ENCODE results near the gene SMURF1. TPM values are rescaled to one million over a fixed set of nuclear protein-coding genes. Genes with fewer than 3 reads are reported as not detected.
"Not testable (repeated sequence)": the region's sequence is repeated elsewhere in the genome, so short reads cannot be mapped to it uniquely, and the experiment has no call there.

Gene SMURF1
- total RNA-seq, 1 experiment from 2014 or later, result 15.5 TPM

DNA sequence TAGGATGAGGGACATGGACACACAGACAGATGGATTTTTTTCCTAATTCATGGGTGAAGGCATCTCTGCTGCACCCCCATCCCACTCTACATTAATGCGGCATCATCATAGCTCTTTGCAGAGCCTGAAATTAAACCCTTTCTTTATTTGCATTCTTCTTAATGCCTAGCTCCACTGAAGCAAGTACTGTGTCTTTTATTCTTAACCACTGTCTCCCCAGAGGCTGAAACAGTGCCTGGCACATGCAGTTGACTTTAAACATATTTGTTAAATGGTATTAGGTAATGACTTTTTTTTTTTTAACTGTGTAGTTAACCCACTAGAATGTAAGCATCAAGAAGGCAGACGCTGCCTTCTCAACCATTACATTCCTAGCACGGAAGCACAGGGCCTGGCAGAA lies 73.5 kb downstream of the SMURF1 start:
- no peak for DNase-seq
- Histone ChIP-seq H3K9me3 (no peaks in the 10 kb centered on the region), H3K27me3 (no peaks in the 10 kb centered on the region), H3K36me3 (no peaks in the 10 kb centered on the region), H3K4me3 (no peak overlapping the region)

DNA sequence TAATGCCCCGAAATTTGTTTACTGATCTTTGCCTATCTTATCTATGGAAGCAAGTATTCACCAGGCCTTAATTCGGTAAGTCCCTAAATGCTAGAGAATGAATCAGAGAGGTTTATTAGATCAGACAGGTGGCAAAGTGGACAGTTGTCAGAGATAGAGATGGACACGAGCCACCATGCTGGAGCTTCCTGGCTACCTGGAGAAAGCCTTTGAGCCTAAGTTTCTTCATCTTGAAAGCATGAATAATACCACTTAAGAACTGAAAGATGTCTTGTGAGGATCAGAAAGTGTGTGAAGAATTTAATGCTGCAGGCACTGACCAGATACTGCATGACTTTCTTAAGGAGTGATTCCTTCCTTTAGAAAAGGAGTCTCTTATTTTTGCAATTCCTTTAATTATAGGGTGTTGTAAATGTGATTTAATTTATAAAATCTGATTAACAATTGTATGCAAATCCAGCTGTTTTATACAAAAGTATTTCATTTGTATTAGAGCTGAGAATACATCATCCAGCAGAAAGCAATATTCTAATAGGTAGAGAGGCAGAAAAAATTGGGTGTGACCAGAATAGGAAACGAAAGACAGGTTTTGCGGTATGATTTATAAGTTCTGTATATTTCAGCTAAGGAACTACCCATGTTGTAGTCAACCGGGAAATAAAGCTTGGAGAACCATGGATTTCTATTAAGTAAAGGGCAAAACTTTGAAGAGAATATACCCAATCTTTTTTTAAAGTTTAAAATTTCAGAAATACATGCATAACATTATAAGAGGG lies 82.7 kb downstream of the SMURF1 start:
- Histone ChIP-seq H3K27me3 (no peaks in the 10 kb centered on the region), H3K9me3 (no peaks in the 10 kb centered on the region), H3K4me3 (no peak overlapping the region), H3K36me3 (peaks cover 4% of the 10 kb centered on the region; the same call in 1 of the 2 replicates)
- DNase-seq, result no peak

DNA sequence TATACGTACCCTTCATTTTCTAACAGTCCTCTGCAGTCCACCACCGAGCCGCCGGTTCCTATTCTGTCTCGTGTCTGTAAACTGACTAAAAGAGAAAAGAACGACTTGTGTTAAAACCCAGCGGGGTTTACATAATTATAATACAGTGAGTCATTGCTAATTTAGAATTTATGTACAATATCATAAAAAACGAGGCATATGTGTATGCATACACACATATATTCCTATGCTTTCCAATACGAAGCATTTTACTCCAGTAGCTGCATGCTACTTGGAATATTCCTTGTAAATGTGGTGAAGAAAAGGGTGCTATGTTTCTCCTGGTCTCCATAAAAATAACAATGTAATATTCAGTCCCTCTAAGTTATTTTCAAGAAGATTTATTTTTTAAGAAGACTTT lies 89.1 kb downstream of the SMURF1 start:
- no peak for DNase-seq
- peaks cover 11% of the 10 kb centered on the region; the same call in 1 of the 2 replicates for H3K36me3 ChIP-seq
- H3K9me3 ChIP-seq, result no peaks in the 10 kb centered on the region
- H3K27me3 ChIP-seq, result no peaks in the 10 kb centered on the region
- no peak overlapping the region for H3K4me3 ChIP-seq

DNA sequence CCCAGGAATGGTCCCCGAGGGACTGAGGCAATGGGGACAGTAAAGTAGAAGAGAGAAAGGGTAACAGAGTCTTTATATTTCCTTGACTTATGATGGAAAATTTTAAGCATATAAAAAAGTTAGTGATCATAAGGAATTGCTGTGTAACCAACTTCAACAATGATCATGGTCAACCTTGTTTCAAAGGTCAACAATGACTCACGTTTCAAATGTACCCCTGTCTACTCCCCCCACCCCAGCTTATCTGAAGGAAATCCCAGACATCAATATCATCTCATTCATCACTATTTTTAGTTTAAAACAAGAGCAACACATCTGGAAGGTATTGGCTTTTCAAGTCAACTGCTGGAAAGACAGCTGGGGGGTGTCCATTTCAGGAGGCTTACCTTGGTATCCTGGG lies 92.9 kb downstream of the SMURF1 start:
- Histone ChIP-seq H3K27me3 (no peaks in the 10 kb centered on the region), H3K36me3 (peaks cover 7% of the 10 kb centered on the region), H3K4me3 (no peak overlapping the region), H3K9me3 (no peaks in the 10 kb centered on the region)
- no peak for DNase-seq

DNA sequence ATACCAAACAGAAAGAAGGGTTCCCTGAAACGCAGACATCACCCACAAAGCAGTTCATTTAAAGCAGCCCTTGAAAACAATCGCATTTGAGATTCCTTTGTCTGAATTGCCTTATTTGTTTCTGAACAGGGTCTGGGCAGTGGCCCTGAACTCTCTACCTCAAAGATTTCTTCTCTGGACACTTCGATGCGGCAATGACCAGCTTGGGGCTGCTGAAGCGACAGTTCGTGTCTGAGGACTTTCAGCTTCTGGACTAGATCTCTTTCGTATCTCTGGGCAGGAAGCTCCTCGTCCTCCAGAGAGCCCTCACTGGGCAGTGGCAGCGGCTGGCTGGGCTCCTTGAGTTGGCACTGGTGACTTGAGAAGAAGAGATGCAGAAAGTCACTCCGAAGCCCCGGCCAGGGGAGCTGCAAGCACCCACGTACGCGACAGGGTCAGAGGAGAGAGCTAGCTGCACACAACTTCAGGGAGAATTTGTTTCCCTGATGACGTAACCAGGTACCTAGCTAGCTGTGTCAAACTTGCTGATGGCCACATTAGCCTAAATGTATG lies 96.3 kb downstream of the SMURF1 start:
- Histone ChIP-seq H3K36me3 (peaks cover 9% of the 10 kb centered on the region), H3K4me3 (no peak overlapping the region), H3K9me3 (no peaks in the 10 kb centered on the region), H3K27me3 (no peaks in the 10 kb centered on the region)
- DNase-seq, result no peak

DNA sequence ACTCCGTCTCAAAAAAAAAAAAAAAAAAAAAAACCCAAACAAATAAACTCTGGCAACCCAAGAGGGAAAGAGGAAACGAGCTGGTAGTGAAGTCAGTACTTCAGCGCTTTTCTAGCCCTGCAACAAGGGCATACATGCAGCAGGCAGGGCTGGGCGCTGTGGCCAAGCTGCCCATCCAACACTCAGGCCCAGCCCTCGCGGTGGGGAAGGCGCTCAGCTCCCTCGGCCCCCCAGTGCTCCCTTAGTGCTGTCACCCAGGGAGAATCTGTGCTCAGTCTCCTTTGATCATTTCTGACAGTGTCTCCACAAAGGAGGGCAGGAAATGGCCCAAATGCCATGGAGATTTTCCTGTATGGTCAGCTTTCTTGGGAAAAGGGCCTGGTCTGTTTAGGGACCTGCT lies 97.2 kb downstream of the SMURF1 start:
- DNase-seq, result no peak
- Histone ChIP-seq H3K9me3 (no peaks in the 10 kb centered on the region), H3K4me3 (no peak overlapping the region), H3K27me3 (no peaks in the 10 kb centered on the region), H3K36me3 (peaks cover 9% of the 10 kb centered on the region)

DNA sequence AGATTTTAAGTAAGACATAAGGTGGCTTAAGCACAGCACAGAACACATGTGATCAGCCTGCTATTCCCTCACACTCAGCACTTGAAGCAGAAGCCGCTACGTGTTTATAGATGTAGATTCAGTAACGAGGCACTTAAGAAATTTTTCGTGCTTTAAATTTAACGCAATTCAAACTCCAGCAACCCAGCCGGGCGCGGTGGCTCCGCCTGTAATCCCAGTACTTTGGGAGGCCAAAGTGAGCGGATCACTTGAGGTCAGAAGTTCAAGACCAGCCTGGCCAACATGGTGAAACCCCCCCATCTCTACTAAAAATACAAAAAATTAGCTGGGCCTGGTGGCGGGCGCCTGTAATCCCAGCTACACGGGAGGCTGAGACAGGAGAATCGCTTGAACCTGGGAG lies 97.6 kb downstream of the SMURF1 start:
- peaks cover 14% of the 10 kb centered on the region for H3K36me3 ChIP-seq
- H3K27me3 ChIP-seq, H3K9me3 ChIP-seq, H3K4me3 ChIP-seq, DNase-seq: not testable (repeated sequence)

DNA sequence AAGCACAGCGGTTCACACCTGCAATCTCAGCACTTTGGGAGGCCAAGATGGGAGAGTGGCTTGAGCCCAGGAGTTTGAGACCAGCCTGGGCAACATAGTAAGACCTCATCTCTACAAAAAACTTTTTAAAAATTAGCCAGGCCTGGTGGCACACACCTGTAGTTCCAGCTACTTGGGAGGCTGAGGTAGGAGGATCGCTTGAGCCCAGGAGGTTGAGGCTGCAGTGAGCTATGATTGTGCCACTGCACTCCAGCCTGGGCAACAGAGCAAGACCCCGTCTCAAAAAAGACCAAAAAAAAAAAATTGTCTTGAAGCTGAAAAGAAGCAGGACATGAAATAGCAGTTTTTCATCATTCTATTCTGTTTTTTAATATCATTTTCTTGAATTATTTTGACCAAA lies 99.0 kb downstream of the SMURF1 start:
- not testable (repeated sequence) for H3K27me3 ChIP-seq, DNase-seq, H3K4me3 ChIP-seq, H3K9me3 ChIP-seq
- H3K36me3 ChIP-seq, result peaks cover 23% of the 10 kb centered on the region

DNA sequence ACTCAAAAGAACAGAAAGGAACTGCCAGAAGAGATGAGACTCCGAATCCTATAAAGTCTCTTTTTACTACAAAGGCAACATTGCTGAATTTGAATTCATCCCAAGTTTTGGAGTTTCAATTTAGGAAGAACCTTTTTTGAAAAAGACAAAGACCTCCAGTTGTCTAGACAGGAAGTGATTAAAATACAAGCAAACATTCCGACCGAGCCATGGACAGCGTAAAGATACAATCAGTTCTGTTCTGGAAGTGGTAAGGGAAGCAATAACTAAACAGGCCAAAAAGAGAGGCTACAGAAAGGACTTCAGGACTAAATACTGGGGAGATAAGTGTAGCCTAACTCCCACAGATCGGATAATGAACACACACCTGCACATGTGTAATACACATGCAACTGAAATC lies 101.0 kb downstream of the SMURF1 start:
- no peak for DNase-seq
- Histone ChIP-seq H3K4me3 (no peak overlapping the region), H3K36me3 (peaks cover 32% of the 10 kb centered on the region), H3K9me3 (no peaks in the 10 kb centered on the region), H3K27me3 (no peaks in the 10 kb centered on the region)

DNA sequence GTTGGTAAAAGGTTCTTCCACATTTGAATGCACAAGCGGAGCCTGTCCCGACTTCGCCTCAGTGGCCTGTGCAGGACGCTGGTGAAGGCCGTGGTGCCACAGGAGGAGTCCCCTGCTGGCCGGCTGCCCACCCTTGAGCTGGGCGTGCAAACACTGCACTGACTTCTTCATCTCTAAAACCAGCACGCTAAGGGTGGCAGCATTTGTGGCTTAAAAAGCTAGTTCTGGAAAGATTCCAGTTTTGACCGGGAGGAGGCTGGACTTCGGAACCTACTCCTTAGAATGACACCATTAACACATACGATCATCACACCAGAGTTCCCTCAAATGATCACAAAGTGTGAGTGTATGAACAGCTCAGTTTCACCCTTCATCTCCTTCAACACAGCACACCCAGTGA lies 102.4 kb downstream of the SMURF1 start:
- H3K4me3 ChIP-seq, result no peak overlapping the region
- H3K9me3 ChIP-seq, result no peaks in the 10 kb centered on the region
- DNase-seq, result no peak
- H3K27me3 ChIP-seq, result no peaks in the 10 kb centered on the region
- H3K36me3 ChIP-seq, result peaks cover 40% of the 10 kb centered on the region

DNA sequence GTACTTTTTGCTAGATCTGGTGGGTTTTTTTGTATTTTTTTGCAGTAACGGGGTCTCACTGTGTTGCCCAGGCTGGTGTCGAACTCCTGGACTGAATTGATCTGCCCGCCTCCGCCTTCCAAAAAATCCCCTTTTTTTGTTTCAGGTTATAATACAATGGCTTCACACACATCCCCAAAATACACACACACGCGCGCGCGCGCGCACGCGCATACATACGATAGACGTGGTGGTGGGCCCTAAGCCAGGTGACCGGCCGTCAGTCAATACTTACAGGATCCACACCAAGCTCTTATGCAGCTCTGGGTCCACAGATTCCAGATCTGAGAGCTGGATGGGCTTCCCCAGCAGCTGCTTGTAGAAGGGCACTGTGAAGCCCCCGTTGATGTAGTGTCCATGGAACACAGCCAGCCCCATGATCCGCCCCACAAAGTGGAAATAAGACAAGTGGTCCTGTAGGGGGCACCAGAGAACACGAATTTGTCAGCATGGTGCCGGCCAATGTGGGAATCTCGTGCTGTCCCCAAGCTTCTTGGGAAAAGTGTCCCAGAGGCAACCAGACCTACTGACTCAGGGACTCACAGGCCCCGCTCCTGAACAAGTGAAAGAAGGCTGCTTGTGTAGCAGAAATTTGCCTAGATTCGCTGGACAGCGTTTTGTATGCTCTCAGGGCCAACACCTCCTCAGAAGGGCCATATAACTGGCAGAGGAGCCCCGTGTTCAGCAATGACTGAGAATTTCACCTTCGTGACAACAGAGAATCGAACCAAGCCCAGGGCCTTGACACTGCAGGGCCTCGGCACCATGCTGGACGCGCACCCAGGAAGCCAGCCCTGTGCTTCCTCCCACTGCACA lies 103.6 kb downstream of the SMURF1 start:
- DNase-seq, result peak; percentile 43
- peaks cover 42% of the 10 kb centered on the region for H3K36me3 ChIP-seq
- H3K27me3 ChIP-seq, result no peaks in the 10 kb centered on the region
- H3K9me3 ChIP-seq, result no peaks in the 10 kb centered on the region
- H3K4me3 ChIP-seq, result no peak overlapping the region

DNA sequence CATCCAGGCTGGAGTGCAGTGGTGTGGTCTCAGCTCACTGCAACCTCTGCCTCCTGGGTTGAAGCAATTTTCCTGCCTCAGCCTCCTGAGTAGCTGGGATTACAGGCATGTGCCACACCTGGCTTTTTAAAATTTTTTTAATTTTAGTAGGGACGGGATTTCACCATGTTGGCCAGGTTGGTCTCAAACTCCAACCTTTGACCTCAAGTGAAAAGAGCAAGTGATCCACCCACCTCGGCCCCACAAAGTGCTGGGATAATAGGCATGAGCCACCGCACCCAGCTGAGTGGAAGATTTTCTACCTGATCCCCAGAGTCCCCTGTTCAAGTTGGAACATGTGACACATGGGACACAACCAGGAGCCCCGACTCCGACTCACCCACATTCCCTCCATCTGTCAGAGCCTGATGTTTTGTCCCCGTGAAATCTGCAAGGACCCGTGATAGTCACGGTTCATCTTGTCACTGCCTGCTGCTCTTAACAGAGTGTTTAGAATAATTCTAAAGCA lies 104.5 kb downstream of the SMURF1 start:
- Histone ChIP-seq H3K9me3 (no peaks in the 10 kb centered on the region), H3K36me3 (peaks cover 42% of the 10 kb centered on the region), H3K4me3 (no peak overlapping the region), H3K27me3 (no peaks in the 10 kb centered on the region)
- no peak for DNase-seq

DNA sequence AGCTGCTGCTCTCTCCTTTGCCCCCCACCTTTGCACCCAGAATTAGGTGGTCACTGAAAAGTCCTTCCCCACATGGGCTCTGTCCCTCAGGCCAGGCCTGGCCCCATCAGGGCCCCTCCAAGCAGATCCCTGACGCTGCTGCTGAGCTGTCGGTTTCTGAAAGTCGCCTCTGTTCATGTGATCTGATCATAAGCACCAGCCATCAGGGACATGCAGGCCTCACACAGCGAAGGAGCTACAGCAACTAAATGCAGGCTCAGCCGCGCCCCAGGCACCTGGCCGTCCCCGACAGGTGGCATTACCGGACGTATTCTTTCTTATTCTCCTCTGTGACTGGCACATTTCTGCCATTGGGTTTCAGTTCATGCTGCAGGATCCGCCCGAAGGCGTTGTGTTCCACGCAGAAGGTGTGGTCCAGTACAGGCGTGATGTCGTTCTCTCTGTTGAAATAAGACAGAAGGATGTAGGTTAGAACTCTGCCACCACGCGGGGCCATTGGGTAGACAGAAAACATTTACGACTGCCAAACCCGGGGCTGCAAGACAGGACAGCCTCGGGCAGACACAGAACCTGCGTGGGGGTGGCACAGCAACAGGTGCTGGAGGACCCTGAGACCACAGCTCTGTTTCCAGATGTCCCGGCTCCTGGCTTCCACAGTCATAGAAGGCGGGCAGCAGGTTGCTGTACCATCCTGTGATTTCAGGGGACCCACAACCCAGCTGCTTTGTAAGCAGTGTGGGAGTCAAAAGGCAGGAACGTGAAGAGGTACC lies 105.6 kb downstream of the SMURF1 start:
- no peak for DNase-seq
- peaks cover 38% of the 10 kb centered on the region for H3K36me3 ChIP-seq
- no peaks in the 10 kb centered on the region for H3K9me3 ChIP-seq
- no peak overlapping the region for H3K4me3 ChIP-seq
- no peaks in the 10 kb centered on the region for H3K27me3 ChIP-seq

DNA sequence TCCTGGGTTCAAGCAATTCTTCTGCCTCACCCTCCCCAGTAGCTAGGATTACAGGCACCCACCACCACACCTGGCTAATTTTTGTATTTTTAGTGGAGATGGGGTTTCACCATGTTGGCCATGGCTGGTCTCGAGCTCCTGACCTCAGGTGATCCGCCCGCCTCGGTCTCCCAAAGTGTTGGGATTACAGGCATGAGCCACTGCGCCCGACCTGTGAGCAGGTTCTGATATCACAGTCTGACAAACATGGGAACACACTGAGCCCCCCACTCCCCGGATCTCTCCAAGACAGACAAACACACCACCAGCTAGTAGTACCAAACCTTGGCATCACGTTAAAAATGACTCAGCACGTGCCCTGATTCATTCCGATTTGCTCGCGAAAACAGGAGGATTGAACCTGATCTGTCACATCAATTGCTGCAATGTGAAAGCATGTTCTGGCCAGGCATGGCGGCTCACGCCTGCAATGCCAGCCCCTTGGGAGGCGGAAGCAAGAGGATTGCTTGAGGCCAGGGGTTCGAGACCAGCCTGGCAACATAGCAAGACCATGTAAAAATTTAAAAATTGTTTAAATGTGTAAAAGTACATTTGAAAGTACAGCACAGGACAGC lies 106.5 kb downstream of the SMURF1 start:
- DNase-seq, result no peak
- Histone ChIP-seq H3K4me3 (no peak overlapping the region), H3K9me3 (no peaks in the 10 kb centered on the region), H3K27me3 (no peaks in the 10 kb centered on the region), H3K36me3 (peaks cover 36% of the 10 kb centered on the region)

DNA sequence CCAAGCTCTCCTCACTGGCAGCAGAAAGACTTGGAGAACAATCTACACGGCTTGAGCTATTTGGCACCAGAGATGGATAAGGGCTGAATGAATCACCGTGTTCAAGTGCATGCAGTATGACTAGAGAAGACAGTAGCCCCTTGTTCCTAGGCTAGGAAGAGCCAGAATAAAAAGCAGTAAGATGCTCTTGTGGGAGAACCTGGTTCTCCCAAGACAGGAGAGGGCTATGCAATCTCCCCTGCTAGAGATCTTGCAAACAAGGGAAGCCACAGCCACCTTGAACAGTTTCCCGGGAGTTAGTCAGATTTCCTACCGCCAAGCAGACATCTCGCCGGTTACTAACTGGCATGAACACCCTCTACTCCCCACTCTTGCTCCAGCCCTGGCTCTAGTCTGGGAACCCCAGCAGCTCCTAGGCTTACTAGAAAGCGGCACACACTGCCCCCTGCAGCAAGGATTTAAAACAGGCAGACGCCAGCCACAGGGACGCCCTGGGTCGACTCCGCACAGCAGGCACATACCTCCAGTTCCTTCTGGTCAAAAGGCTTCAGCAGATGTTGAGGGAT lies 107.3 kb downstream of the SMURF1 start:
- Histone ChIP-seq H3K36me3 (peaks cover 32% of the 10 kb centered on the region), H3K9me3 (no peaks in the 10 kb centered on the region), H3K27me3 (no peaks in the 10 kb centered on the region), H3K4me3 (no peak overlapping the region)
- DNase-seq, result peak; percentile 50

All from MG63 (cell line).